ENCODE measurements around the gene FCN2.

The FCN2 gene

DNA sequence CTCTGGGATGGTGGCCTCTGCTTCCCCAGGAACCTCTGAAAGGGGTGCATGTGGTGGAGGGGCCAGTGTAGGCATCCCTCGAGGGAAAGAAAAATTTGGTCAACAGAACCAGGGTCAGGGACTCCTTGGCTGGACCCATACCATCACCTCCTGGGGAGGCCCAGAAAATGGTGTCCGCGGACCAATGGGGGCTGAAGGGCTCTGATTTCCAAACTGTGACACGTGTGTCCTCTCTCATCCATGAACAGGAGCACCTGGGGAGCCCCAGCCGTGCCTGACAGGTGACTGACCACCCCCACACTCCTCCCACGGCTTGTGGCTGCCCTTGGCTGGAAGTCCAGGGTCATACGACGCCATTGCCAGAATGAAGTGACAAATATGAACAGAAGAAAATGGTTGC is 3.9 kb downstream of the FCN2 start:
- Histone ChIP-seq H3K27ac (ENCODE audit: low read depth, low read length) (no peak overlapping the region), H3K9ac (ENCODE audit: low read length) (no peak overlapping the region), H3K4me3 (ENCODE audit: low read depth, low read length) (no peak overlapping the region), H3K9me3 (ENCODE audit: control insufficient read depth, insufficient read depth, low read depth, low read length) (no peaks in the 10 kb centered on the region), H3K4me1 (ENCODE audit: control insufficient read depth, insufficient read depth, low read length) (no peaks in the 10 kb centered on the region), H3K27me3 (ENCODE audit: control insufficient read depth, insufficient read depth, low read length) (no peaks in the 10 kb centered on the region), H3K36me3 (ENCODE audit: control insufficient read depth, insufficient read depth, low read length) (no peaks in the 10 kb centered on the region)

DNA sequence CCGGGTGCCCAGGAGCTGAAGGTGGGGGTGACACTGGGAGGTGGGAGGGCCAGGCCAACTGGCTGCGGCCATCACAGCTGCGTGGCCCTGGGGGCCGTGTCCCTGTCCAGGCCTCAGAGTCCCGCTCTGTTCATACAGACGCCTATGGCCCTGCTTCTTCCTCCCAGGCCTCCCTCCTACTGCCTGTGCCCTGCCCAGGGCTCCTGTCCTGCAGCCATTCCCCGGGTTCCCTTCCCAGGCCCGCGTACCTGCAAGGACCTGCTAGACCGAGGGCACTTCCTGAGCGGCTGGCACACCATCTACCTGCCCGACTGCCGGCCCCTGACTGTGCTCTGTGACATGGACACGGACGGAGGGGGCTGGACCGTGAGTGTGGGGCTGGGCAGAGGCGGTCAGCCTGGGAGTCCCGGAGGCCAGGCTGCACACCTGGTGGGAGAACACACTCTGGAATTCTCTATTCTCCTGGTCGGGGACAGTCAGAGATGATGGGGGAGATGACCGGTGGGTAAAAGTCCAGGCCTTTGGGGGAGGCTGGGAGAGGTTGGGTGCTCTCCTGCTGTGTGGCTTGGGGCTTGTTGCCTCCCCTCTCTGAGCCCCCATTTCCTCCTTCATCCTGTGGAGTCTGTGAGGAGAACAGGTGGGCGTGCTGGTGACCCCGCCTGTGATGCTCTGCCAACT is 4.5 kb downstream of the FCN2 start:
- Histone ChIP-seq H3K27ac (ENCODE audit: low read depth, low read length) (no peak overlapping the region), H3K27me3 (ENCODE audit: control insufficient read depth, insufficient read depth, low read length) (no peaks in the 10 kb centered on the region), H3K9ac (ENCODE audit: low read length) (no peak overlapping the region), H3K9me3 (ENCODE audit: control insufficient read depth, insufficient read depth, low read depth, low read length) (no peaks in the 10 kb centered on the region), H3K4me1 (ENCODE audit: control insufficient read depth, insufficient read depth, low read length) (no peaks in the 10 kb centered on the region), H3K36me3 (ENCODE audit: control insufficient read depth, insufficient read depth, low read length) (no peaks in the 10 kb centered on the region), H3K4me3 (ENCODE audit: low read depth, low read length) (no peak overlapping the region)

DNA sequence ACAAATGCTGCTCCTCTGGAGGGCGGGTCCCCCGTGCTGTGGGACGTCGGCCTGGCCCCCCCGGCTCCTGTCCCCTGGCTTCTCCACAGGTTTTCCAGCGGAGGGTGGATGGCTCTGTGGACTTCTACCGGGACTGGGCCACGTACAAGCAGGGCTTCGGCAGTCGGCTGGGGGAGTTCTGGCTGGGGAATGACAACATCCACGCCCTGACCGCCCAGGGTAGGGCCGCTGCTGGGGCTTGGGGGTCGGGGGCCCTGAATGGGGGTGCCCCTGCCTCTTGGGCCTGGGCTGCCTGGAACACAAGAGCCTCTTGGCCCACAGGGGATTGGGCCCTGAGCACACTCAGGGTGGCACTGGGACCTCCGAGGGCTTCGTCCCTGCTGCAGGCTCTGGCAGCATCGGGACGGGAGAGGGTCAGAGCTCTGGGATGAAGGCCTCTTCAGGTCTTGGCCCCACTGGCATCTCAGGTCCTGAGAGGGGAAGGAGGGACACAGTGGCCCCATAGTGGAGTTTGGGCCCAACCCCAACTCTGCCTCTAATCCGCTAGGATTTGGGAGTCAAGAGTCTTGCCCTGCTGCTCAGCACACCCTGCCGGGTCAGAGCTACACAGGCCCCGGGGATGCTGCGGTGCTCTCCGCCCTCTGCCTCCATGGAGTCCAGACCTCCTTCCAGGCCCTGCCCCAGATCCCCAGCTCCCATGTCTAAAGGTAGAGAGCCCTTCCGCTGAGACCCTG is 5.2 kb downstream of the FCN2 start:
- H3K9me3 ChIP-seq (ENCODE audit: control insufficient read depth, insufficient read depth, low read depth, low read length): no peaks in the 10 kb centered on the region
- no peaks in the 10 kb centered on the region for H3K36me3 ChIP-seq (ENCODE audit: control insufficient read depth, insufficient read depth, low read length)
- no peak overlapping the region for H3K9ac ChIP-seq (ENCODE audit: low read length)
- no peak overlapping the region for H3K27ac ChIP-seq (ENCODE audit: low read depth, low read length)
- no peaks in the 10 kb centered on the region for H3K27me3 ChIP-seq (ENCODE audit: control insufficient read depth, insufficient read depth, low read length)
- no peak overlapping the region for H3K4me3 ChIP-seq (ENCODE audit: low read depth, low read length)
- H3K4me1 ChIP-seq (ENCODE audit: control insufficient read depth, insufficient read depth, low read length): no peaks in the 10 kb centered on the region

DNA sequence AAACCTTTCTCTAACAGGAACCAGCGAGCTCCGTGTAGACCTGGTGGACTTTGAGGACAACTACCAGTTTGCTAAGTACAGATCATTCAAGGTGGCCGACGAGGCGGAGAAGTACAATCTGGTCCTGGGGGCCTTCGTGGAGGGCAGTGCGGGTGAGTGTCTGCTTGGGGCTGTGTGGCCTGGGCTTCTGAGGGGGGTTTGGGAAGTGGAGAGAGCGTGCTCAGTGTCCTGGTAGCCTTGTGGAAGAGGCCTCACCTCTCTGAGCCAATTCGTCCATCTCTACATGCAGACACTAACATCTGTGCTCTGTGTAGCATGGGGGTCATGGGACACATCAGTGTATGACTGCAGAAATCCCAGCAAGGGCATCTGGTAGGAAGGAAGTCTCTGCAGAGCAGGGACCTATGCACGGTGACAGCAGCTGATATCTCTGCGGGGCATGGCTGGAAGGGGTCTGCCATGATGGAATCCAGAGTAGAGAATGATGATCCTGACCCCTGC is 5.9 kb downstream of the FCN2 start:
- Histone ChIP-seq H3K9me3 (ENCODE audit: control insufficient read depth, insufficient read depth, low read depth, low read length) (no peaks in the 10 kb centered on the region), H3K27me3 (ENCODE audit: control insufficient read depth, insufficient read depth, low read length) (no peaks in the 10 kb centered on the region), H3K4me1 (ENCODE audit: control insufficient read depth, insufficient read depth, low read length) (no peaks in the 10 kb centered on the region), H3K36me3 (ENCODE audit: control insufficient read depth, insufficient read depth, low read length) (no peaks in the 10 kb centered on the region), H3K4me3 (ENCODE audit: low read depth, low read length) (no peak overlapping the region), H3K9ac (ENCODE audit: low read length) (no peak overlapping the region), H3K27ac (ENCODE audit: low read depth, low read length) (no peak overlapping the region)

DNA sequence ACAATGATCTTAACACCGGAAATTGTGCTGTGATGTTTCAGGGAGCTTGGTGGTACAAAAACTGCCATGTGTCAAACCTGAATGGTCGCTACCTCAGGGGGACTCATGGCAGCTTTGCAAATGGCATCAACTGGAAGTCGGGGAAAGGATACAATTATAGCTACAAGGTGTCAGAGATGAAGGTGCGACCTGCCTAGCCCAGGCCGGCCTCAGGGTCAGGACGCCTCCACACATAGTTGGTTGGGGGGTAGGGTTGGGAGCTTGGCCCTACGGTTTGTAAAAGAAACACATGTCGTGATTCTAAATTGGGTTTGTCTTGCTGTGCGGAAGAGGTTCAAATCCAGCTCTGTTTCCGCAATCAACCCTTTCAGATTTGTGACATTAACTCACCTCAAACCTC is 6.6 kb downstream of the FCN2 start:
- Histone ChIP-seq H3K27me3 (ENCODE audit: control insufficient read depth, insufficient read depth, low read length) (no peaks in the 10 kb centered on the region), H3K36me3 (ENCODE audit: control insufficient read depth, insufficient read depth, low read length) (no peaks in the 10 kb centered on the region), H3K9me3 (ENCODE audit: control insufficient read depth, insufficient read depth, low read depth, low read length) (no peaks in the 10 kb centered on the region), H3K27ac (ENCODE audit: low read depth, low read length) (no peak overlapping the region), H3K9ac (ENCODE audit: low read length) (no peak overlapping the region), H3K4me3 (ENCODE audit: low read depth, low read length) (no peak overlapping the region), H3K4me1 (ENCODE audit: control insufficient read depth, insufficient read depth, low read length) (no peaks in the 10 kb centered on the region)

DNA sequence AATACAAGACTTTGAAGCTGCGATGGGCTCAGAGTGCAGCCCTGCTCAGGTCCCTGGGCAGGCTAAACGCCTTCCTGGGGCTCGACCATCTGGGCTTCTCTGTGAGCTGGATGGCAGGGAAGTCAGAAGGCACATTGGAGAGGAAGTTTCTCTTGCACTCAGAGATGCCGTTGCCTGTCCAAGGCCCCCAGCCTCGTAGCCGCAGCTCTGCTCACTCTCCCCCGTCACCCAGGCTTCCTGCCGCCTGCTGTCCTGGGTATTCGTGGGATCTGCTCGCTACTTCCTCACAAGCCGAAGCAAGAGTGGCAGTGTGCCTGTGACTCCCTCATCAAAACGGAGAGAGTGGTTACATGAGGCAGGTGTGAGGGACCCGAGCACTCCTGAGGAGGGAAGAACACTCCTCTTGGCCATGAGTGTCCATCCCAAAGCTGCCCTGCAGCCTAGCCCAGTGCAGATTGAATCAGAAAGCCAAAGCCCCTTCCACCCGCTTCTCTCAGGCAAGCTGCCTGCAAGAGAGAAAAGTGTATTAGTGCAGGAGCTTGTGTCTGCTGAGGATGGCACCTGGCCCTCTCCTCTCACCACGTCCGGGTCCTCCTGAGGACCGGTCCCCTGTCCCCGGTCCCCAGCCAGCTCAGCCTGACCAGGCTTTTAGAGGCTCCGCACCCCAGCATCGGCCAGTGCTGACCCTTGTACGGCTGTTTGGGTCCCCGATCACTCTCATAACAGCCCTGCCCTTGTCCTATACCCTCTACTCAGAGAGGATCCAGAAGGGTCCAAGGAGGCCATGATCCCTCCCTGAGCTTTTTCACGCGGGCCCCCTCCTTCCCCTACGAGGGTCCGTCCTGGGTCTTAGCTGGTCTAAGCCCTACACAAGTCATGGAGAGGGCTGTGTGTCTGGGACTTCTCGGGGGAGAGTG is 7.3 kb downstream of the FCN2 start:
- no peak overlapping the region for H3K4me3 ChIP-seq (ENCODE audit: low read depth, low read length)
- no peaks in the 10 kb centered on the region for H3K4me1 ChIP-seq (ENCODE audit: control insufficient read depth, insufficient read depth, low read length)
- no peaks in the 10 kb centered on the region for H3K9me3 ChIP-seq (ENCODE audit: control insufficient read depth, insufficient read depth, low read depth, low read length)
- H3K36me3 ChIP-seq (ENCODE audit: control insufficient read depth, insufficient read depth, low read length): no peaks in the 10 kb centered on the region
- no peak overlapping the region for H3K9ac ChIP-seq (ENCODE audit: low read length)
- H3K27ac ChIP-seq (ENCODE audit: low read depth, low read length): no peak overlapping the region
- H3K27me3 ChIP-seq (ENCODE audit: control insufficient read depth, insufficient read depth, low read length): no peaks in the 10 kb centered on the region

DNA sequence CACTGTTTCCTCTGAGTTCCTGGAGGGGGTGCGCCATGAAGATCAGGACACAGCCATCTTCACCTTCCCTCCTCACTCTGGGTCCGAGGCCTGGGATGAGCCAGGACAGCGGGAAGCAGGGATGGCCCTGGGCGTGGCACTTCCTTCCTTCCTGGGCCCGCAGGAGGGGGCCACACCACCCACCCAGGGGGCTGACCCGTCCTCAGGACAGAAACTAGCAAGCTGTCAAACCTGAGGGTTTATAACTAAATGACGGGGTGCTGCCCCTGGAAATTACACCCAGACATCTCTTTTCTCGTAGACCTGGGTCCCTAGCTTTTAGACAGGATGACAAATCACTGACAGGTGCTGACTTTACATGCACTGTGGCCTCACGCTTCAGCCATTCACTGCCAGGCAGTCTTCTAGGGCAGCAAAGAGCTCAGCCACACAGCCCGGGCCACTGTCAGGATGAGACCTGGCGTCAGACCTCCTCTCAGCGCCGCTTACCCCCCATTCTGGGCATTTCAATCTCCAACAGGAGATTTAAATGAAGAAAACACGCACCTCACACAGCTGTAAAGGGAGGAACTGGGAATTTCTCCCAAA is 8.1 kb downstream of the FCN2 start:
- no peaks in the 10 kb centered on the region for H3K4me1 ChIP-seq (ENCODE audit: control insufficient read depth, insufficient read depth, low read length)
- no peak overlapping the region for H3K4me3 ChIP-seq (ENCODE audit: low read depth, low read length)
- no peaks in the 10 kb centered on the region for H3K36me3 ChIP-seq (ENCODE audit: control insufficient read depth, insufficient read depth, low read length)
- no peaks in the 10 kb centered on the region for H3K27me3 ChIP-seq (ENCODE audit: control insufficient read depth, insufficient read depth, low read length)
- no peaks in the 10 kb centered on the region for H3K9me3 ChIP-seq (ENCODE audit: control insufficient read depth, insufficient read depth, low read depth, low read length)
- no peak overlapping the region for H3K27ac ChIP-seq (ENCODE audit: low read depth, low read length)
- H3K9ac ChIP-seq (ENCODE audit: low read length): no peak overlapping the region

DNA sequence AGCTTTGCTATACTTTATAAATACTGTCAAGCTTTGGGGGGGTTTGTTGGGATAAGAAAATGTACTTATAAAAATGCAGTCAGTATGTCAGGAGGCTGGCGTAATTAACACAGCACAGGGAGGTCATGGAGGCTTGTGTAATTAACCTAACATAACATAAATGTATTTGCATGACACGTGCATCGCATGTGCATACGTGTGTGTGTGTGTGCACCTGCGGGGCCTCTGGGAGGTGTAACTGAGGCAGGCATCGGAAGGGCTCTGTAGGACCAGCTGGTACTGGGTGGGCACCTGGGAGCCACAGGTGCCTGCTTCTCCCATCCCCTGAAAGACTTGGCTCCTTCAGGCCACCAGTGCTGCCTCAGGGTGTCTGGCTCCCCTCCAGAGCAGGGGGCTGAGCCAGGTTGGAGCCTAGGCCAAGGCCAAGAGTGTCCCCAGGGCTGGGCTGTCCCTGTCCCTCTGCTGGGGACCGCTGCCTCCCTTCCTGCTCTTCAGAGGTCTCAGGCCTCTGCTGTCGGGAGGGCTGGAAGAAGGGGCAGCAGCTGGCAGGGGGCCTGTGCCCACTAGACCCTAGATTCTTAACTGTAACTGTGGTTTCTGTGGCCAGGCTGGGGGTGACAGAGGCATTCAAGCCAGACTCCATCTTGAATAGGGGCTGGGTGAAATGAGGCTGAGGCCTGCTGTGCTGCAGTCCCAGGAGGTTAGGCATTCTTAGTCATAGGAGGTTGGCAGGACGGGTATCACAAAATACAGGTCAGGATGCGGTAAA is 9.0 kb downstream of the FCN2 start:
- Histone ChIP-seq H3K9ac (ENCODE audit: low read length) (no peak overlapping the region), H3K4me1 (ENCODE audit: control insufficient read depth, insufficient read depth, low read length) (no peaks in the 10 kb centered on the region), H3K27me3 (ENCODE audit: control insufficient read depth, insufficient read depth, low read length) (no peaks in the 10 kb centered on the region), H3K4me3 (ENCODE audit: low read depth, low read length) (no peak overlapping the region), H3K9me3 (ENCODE audit: control insufficient read depth, insufficient read depth, low read depth, low read length) (peaks cover 7% of the 10 kb centered on the region; the same call in 1 of the 2 replicates), H3K27ac (ENCODE audit: low read depth, low read length) (no peak overlapping the region), H3K36me3 (ENCODE audit: control insufficient read depth, insufficient read depth, low read length) (no peaks in the 10 kb centered on the region)

DNA sequence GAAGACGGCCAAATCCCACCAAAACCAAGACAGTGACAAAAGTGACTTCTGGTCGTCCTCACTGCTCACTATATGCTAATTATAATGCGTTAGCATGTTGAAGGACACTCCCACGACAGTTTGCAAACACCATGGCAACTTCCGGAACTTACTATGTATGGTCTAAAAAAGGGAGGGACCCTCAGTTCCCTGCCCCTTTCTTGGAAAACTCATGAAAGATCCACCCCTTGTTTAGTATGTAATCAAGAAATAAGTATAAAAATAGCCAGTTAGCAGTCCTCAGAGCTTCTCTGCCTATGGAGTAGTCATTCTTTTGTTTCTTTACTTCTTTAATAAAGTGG is 9.5 kb downstream of the FCN2 start:
- Histone ChIP-seq H3K27ac (ENCODE audit: low read depth, low read length) (no peak overlapping the region), H3K4me1 (ENCODE audit: control insufficient read depth, insufficient read depth, low read length) (no peaks in the 10 kb centered on the region), H3K4me3 (ENCODE audit: low read depth, low read length) (no peak overlapping the region), H3K9ac (ENCODE audit: low read length) (no peak overlapping the region), H3K36me3 (ENCODE audit: control insufficient read depth, insufficient read depth, low read length) (no peaks in the 10 kb centered on the region), H3K9me3 (ENCODE audit: control insufficient read depth, insufficient read depth, low read depth, low read length) (peaks cover 13% of the 10 kb centered on the region; the same call in 1 of the 2 replicates), H3K27me3 (ENCODE audit: control insufficient read depth, insufficient read depth, low read length) (no peaks in the 10 kb centered on the region)

DNA sequence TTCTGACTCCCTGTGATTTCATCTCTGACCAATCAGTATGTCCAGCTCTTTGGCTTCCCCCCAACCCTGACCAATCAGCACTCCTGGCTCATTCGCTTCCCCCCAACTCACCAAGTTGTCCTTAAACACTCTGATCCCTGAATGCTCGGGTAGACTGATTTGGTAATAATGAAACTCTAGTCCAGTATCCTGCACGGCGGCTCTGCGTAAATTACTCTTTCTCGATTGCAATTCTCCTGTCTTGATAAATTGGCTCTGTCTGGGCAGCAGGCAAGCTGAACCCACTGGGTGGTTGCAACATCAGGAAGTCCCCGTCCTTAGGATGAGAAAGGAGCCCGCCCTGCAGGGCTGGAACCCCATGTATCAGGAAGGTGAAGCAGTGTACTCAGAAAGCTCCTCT is 10.4 kb downstream of the FCN2 start:
- no peak overlapping the region for H3K4me3 ChIP-seq (ENCODE audit: low read depth, low read length)
- no peak overlapping the region for H3K27ac ChIP-seq (ENCODE audit: low read depth, low read length)
- H3K9ac ChIP-seq (ENCODE audit: low read length): no peak overlapping the region
- H3K9me3 ChIP-seq (ENCODE audit: control insufficient read depth, insufficient read depth, low read depth, low read length): peaks cover 14% of the 10 kb centered on the region; the same call in 1 of the 2 replicates
- H3K4me1 ChIP-seq (ENCODE audit: control insufficient read depth, insufficient read depth, low read length): no peaks in the 10 kb centered on the region
- no peaks in the 10 kb centered on the region for H3K27me3 ChIP-seq (ENCODE audit: control insufficient read depth, insufficient read depth, low read length)
- no peaks in the 10 kb centered on the region for H3K36me3 ChIP-seq (ENCODE audit: control insufficient read depth, insufficient read depth, low read length)
